Urinary bladder (tissue), 4 donors: ENCODE measurements around the gene PTK7. TPM values are rescaled to one million over a fixed set of nuclear protein-coding genes. Genes with fewer than 3 reads are reported as not detected.

Source experiments
- DNase-seq: peaks from one replicate; pipeline ENCODE4 v3.0.0-alpha.2; 2015; ENCODE audit errors: extremely low spot score
- H3K27ac ChIP-seq: one replicate; pipeline ENCODE4 v1.5.1; 2013; ENCODE audit warnings: low read depth, mild to moderate bottlenecking, moderate library complexity
- H3K36me3 ChIP-seq: one replicate; pipeline ENCODE4 v1.6.1; 2013; ENCODE audit warnings: mild to moderate bottlenecking, moderate library complexity; ENCODE audit not compliant: insufficient read depth
- H3K4me1 ChIP-seq: one replicate; pipeline ENCODE4 v1.6.1; 2013; ENCODE audit warnings: mild to moderate bottlenecking, moderate library complexity; ENCODE audit not compliant: insufficient read depth
- H3K4me3 ChIP-seq: one replicate; pipeline ENCODE4 v1.5.1; 2013; ENCODE audit warnings: low read depth, low read length
- WGBS: extraction: QIAGEN DNeasy Blood & Tissue Kit; methylation state at CpG from one replicate; pipeline ENCODE4 v1.1.7; 2013; 5-methylcytosine and 5-hydroxymethylcytosine counted together
- polyA plus RNA-seq: library from polyadenylated mRNA; stranded (reverse); fragments of 200-250 nt; gene quantifications from one replicate; pipeline ENCODE4 v1.2.3, GENCODE V29; 2013
- total RNA-seq: library from RNA; depleted of rRNA; stranded (reverse); fragments of >200 nt; gene quantifications from one replicate; pipeline ENCODE4 v1.2.3, GENCODE V29; 2014
- donor health status: healthy with polysubstance abuse.
- donor health status: healthy.

The PTK7 gene
- total and polyA plus RNA-seq, 2 donors: 49.6 to 89.6 TPM

DNA sequence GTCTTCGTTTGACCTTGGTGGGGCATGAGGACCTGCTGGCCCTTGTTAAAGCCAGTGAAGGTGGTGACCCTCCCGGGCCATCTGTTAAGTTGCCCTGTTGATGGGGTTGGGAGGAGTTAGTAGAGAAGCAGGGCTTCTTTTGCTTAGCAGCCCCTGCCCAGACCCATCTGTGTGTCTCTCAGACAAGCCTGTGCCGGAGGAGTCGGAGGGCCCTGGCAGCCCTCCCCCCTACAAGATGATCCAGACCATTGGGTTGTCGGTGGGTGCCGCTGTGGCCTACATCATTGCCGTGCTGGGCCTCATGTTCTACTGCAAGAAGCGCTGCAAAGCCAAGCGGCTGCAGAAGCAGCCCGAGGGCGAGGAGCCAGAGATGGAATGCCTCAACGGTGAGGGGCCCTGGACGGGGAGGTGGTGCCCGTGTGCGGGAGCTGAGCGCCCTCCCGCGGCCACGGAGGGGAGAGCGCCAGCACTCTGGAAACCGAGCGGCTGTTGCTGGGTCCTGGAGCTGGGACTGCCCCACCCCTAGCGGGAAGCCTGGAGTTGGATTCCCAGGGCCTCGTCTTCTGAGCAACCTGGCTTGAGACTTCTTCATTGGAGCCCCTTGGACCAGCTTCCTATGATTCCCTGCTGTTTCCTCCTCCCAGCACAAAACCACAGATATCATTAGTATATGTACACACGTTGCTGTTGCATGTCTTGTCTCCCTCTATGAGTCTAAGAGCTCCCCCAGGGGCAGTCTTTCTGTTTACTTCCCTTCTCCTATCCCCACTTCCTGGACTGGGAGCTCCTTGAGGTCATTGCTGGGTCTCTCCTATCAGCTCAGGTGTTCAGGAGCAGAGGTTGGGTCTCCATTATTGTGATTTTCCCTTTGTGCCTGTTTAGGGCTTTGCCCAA is 67.4 kb downstream of the PTK7 start:
- no peaks in the 10 kb centered on the region for H3K36me3 ChIP-seq
- WGBS: 7% methylated on average over 25 of the region's 25 CpGs
- no peaks in the 10 kb centered on the region for H3K4me1 ChIP-seq
- peak; percentile 84 for DNase-seq
- no peak overlapping the region for H3K27ac ChIP-seq
- H3K4me3 ChIP-seq: no peak overlapping the region

DNA sequence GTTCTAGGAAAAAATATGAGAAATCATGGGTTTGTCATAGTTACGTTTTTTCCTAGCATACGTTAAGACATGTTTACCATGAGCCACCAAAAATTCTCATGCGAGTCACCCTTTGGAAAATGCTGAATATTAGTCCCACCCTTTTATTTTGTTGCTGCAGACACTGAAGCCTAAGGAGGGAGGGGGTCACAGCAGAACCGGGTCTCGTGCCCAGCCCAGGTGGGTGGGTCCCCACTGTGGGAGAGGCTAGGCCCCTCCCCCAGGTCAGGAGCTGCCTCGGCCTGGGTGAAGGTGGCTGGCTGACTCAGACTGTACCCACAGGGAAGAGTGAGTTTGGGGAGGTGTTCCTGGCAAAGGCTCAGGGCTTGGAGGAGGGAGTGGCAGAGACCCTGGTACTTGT is 68.8 kb downstream of the PTK7 start:
- 70% methylated on average over 6 of the region's 6 CpGs for WGBS

DNA sequence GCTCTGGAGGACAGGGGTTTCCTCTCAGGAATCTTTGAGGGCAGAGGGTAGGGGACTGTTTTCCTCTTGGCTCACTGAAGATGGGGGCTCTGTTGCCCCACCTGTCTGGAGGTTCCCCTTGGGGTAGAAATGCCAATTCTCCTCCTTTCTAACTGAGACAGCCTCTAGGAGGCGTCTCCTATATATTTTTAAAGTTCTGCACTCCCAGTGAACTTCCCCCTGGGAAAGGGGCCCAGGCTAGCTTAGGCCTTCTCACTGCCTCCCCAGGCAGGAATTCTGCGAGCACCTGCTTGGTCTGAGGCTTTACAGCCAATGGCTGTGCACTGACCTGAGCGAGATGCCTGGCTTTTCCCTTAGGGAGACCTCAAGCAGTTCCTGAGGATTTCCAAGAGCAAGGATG is 70.1 kb downstream of the PTK7 start:
- Histone ChIP-seq H3K36me3 (no peaks in the 10 kb centered on the region), H3K27ac (no peak overlapping the region), H3K4me3 (no peak overlapping the region), H3K4me1 (no peaks in the 10 kb centered on the region)
- 93% methylated on average over 3 of the region's 3 CpGs for WGBS
- no peak for DNase-seq

More for the DNA sequence above, 68.8 kb downstream of the PTK7 start:
- Histone ChIP-seq H3K36me3 (no peaks in the 10 kb centered on the region), H3K4me1 (no peaks in the 10 kb centered on the region), H3K4me3 (no peak overlapping the region), H3K27ac (no peak overlapping the region)
- DNase-seq: no peak

- Histone ChIP-seq H3K4me1 (no peaks in the 10 kb centered on the region), H3K36me3 (no peaks in the 10 kb centered on the region), H3K4me3 (no peak overlapping the region), H3K27ac (no peak overlapping the region)
- 93% methylated on average over 8 of the region's 8 CpGs for WGBS
- no peak for DNase-seq
These were observed 70.9 kb downstream of the PTK7 start for GRCh38 chr6:43146709-43147688.

DNA sequence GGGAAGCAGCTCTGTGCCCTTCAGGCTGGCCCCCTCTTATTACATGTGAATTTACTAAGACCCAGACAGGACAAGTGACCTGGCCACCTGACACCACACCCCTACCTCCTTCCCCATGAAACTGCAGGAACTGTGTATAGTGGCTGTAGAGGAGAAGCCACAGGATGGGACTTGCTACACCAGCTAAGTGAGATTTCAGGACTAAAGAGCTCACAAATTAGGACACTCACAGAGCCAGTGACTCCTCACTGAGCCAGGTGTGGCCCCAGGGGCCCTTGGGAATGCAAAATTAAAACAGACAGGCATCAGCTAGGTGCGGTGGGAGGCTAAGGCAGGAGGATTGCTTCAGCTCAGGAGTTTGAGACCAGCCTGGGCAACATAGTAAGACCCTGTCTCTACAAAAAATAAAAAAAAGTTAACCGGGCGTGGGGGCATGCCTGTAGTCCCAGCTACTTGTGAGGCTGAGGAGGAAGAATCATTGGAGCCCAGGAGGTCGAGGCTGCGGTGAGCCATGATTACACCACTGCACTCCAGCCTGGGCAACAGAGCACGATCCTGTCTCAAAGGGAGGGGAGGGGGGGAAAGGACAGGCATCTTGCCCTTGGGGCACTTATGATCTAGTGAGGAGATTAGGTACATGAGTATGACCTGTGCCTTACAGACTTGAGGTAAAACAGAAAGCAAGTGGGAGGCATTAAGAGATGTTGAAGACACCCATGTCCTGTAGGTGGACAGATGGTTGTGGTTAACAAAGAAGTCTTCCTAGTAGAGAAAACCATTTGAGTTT is 71.8 kb downstream of the PTK7 start:
- no peak overlapping the region for H3K27ac ChIP-seq
- 94% methylated on average over 6 of the region's 6 CpGs for WGBS
- no peaks in the 10 kb centered on the region for H3K4me1 ChIP-seq
- DNase-seq: no peak
- H3K36me3 ChIP-seq: no peaks in the 10 kb centered on the region
- H3K4me3 ChIP-seq: no peak overlapping the region

DNA sequence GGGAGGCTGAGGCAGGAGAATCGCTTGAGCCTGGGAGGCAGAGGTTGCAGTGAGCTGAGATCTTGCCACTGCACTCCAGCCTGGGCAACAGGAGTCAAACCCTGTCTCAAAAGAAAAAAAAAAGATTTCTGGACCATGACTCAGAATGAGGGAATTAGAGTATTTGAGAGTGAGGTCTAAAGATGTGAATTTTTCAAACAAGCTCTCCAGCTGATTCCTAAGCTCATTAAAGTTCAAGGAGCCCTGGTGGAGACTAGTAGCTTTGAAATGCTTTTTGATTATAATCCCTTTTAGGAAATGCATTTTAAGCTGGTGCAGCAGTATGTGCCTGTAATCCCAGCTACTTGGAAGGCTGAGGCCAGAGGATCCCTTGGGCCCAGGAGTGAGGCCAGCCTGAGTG is 73.2 kb downstream of the PTK7 start:
- H3K27ac ChIP-seq: no peak overlapping the region
- 98% methylated on average over 1 of the region's 1 CpG for whole genome bisulfite sequencing

GRCh38 chr6:43150051-43150751 is 74.1 kb downstream of the PTK7 start:
- Histone ChIP-seq H3K4me3 (no peak overlapping the region), H3K4me1 (no peaks in the 10 kb centered on the region), H3K36me3 (no peaks in the 10 kb centered on the region), H3K27ac (no peak overlapping the region)
- WGBS: 37% methylated on average over 7 of the region's 7 CpGs
- DNase-seq: no peak

More for the DNA sequence above, 73.2 kb downstream of the PTK7 start:
- Histone ChIP-seq H3K36me3 (no peaks in the 10 kb centered on the region), H3K4me1 (no peaks in the 10 kb centered on the region), H3K4me3 (no peak overlapping the region)
- DNase-seq: no peak

DNA sequence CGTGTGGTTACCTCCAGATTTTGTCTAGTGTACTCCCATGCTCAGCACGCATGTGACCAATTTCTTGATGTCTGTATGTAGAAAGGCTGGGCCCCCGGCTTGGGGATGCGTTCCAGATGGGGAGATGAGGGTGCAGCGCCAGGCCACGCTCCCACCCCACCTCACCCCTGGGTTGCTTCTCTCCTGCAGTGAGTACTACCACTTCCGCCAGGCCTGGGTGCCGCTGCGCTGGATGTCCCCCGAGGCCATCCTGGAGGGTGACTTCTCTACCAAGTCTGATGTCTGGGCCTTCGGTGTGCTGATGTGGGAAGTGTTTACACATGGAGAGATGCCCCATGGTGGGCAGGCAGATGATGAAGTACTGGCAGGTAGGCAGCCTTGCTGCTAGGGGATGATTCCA is 83.5 kb downstream of the PTK7 start:
- DNase-seq: no peak
- Histone ChIP-seq H3K4me3 (no peak overlapping the region), H3K36me3 (peaks cover 2% of the 10 kb centered on the region), H3K4me1 (no peaks in the 10 kb centered on the region), H3K27ac (no peak overlapping the region)
- WGBS: 94% methylated on average over 11 of the region's 11 CpGs

GRCh38 chr6:43163899-43164298 is 87.8 kb downstream of the PTK7 start:
- Histone ChIP-seq H3K4me3 (no peak overlapping the region), H3K27ac (no peak overlapping the region), H3K36me3 (peaks cover 2% of the 10 kb centered on the region), H3K4me1 (no peaks in the 10 kb centered on the region)
- no peak for DNase-seq

DNA sequence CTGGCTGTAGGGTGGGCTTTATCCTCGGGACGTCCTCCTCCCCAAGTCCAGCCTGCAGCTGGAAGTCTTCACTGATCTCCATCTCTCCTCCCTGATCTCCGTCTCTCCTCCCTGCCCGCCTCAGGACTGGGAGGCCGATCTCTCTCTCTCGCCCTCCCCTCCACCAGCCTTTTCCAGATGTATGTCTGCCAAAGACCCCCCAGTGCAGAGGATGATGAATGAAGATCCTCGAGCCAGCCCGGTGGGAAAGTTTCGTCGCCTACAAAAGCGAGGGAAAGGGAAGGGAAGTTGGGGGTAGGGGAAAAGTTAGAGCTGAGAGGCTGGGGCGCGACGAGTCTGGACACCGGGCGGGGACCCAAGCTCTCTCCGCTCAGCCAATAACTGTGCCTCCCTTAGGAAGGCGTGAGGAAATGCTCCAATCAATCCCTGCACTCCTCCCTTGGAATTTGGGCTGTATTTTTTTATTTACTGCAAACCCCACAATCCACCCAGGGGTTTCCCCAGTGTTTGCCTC is 94.4 kb downstream of the PTK7 start:
- H3K4me1 ChIP-seq: no peaks in the 10 kb centered on the region
- peak; percentile 86 for DNase-seq
- peak overlapping the region; percentile 62 for H3K27ac ChIP-seq
- peak overlapping the region; percentile 25 for H3K4me3 ChIP-seq
- no peaks in the 10 kb centered on the region for H3K36me3 ChIP-seq
- WGBS: under 1% methylated on average over 18 of the region's 18 CpGs

GRCh38 chr6:43170931-43171706 is 95.0 kb downstream of the PTK7 start, which contains the start of gene SRF:
TSS of gene SRF (plus strand) at chr6:43171269. CDS start at chr6:43171657, 388 bp downstream.
- H3K4me1 ChIP-seq: no peaks in the 10 kb centered on the region
- peak within 1 kb of the TSS; percentile 97 for H3K27ac ChIP-seq
- peak within 1 kb of the TSS; percentile 93 for H3K4me3 ChIP-seq
- peak; percentile 99 for DNase-seq
- H3K36me3 ChIP-seq: no peaks in the 10 kb centered on the region
- WGBS: under 1% methylated on average over 83 of the region's 83 CpGs

DNA sequence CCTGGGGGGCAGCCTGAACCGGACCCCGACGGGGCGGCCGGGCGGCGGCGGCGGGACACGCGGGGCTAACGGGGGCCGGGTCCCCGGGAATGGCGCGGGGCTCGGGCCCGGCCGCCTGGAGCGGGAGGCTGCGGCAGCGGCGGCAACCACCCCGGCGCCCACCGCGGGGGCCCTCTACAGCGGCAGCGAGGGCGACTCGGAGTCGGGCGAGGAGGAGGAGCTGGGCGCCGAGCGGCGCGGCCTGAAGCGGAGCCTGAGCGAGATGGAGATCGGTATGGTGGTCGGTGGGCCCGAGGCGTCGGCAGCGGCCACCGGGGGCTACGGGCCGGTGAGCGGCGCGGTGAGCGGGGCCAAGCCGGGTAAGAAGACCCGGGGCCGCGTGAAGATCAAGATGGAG is 95.6 kb downstream of the PTK7 start:
- peak overlapping the region; percentile 97 for H3K27ac ChIP-seq
- no peaks in the 10 kb centered on the region for H3K36me3 ChIP-seq
- 1% methylated on average over 57 of the region's 57 CpGs for WGBS
- no peaks in the 10 kb centered on the region for H3K4me1 ChIP-seq
- DNase-seq: no peak
- H3K4me3 ChIP-seq: peak overlapping the region; percentile 93
